Motor neuron (in vitro differentiated cells): ENCODE data around the gene MAP10. TPM values are rescaled to one million over a fixed set of nuclear protein-coding genes. Genes with fewer than 3 reads are reported as not detected.

Source experiments
- ATAC-seq, 8 experiments: fragments of 200-7000 bp; cut with Tn5 transposase; replicated peaks in 6 of 8; 2 replicates each; pipeline ENCODE4 v1.8.0; 2021; ENCODE audit warnings: mild to moderate bottlenecking in 8 of 8, moderate library complexity in 8 of 8
- H3K27ac ChIP-seq, 2 donors: fragments of 250-450 bp; sonication (Bioruptor Pico); 2 replicates each; pipeline ENCODE4 v1.9.0; 2021; ENCODE audit warnings: antibody characterized with exemption in 2 of 2, mild to moderate bottlenecking in 2 of 2, moderate library complexity in 1 of 2
- H3K4me1 ChIP-seq, 2 donors: fragments of 250-450 bp; sonication (Bioruptor Pico); replicated peaks in 1 of 2; 2 replicates each; pipeline ENCODE4 v1.6.1; 2021; ENCODE audit warnings: antibody characterized with exemption in 2 of 2, mild to moderate bottlenecking in 2 of 2, moderate library complexity in 1 of 2
- H3K4me3 ChIP-seq, 5 donors: fragments of 250-450 bp; sonication (Bioruptor Pico); 2 replicates each; pipeline ENCODE4 v1.9.0; 2021; ENCODE audit warnings: antibody characterized with exemption in 5 of 5, mild to moderate bottlenecking in 5 of 5, moderate library complexity in 4 of 5
- WGBS, 10 experiments: fragments of 450-650 bp; shearing (Covaris generic); methylation state at CpG; one replicate each; pipeline ENCODE4 v1.0.0; 2022; 5-methylcytosine and 5-hydroxymethylcytosine counted together
- in situ Hi-C, 9 experiments: fragments of 400-800 bp; cut with MboI; loops; one replicate each; pipeline ENCODE4 v1.15.0; 2021; ENCODE audit warnings: low sequenced_read_pairs in 9 of 9, low pct_unique_long_range_greater_than_20kb in 2 of 9; ENCODE audit not compliant: unreplicated experiment in 9 of 9
- total RNA-seq, 8 experiments: library from RNA; unstranded; fragments of 300-600 nt; gene quantifications; 2 replicates each; pipeline versions ENCODE4 v1.2.3 to v1.2.4, GENCODE V29; 2022

Gene MAP10
- total RNA-seq: 1 to 10 TPM; 2.2 to 9.5 (median 5.2) TPM

GRCh38 chr1:232805269-232806185, at the start of gene MAP10:
Gene MAP10, plus strand, starts transcription at chr1:232805416. Its CDS starts 34 bp downstream, at chr1:232805450.
- peak within 1 kb of the TSS; percentile 66 to 90 for H3K27ac ChIP-seq
- H3K4me3 ChIP-seq: peak within 1 kb of the TSS; percentile 45 to 77 (median 76)
- H3K4me1 ChIP-seq: peaks cover 16 to 18% of the 10 kb centered on the region in 2 donors
- ATAC-seq: peak; percentile 84 to 97 (median 91)
- 8 to 100% (median 51%) methylated on average over 1 to 26 of the region's 75 CpGs for WGBS, 10 experiments
- in situ Hi-C loops: no loop called here

DNA sequence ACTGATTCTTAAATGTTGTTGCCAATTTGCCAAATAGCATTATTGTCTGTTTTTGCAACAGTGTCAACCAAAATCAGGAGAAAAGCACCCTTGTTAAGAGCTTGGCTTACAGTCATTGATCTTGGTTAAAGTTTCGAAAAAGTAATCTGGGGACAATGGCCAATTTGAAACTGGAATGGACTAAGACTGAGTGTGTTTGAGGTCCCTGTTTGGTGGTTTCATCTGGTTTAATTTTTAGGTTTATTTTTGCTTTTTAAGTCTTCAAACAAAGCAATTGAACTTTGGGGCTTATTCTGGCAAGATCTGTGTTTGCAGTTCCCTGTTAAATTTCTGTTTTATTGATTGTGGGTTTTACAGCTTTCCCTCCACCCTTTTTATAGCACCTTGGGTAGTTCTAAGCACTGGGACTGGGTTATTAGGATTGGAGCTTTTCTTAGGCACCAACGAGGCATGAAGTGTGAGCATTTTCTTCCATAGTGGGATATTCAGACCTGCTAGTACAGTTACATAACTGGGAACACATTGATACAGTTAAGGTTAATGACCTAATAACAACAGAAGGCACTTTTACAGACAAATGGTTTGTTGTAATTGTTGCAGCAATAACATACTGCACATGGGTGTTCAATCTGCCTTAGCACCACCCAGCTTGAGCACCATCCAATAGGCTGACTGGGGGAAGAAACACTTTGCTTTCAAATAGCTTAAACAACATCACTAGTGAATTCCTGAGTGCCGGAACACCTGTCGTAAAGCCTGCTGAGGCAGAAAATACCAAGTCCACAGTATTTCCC, 40.6 kb upstream of the MAP10 start:
- Histone ChIP-seq H3K4me1 (no peaks in the 10 kb centered on the region), H3K27ac (no peak overlapping the region), H3K4me3 (no peak overlapping the region)
- 40 to 100% (median 73%) methylated on average over 1 to 4 of the region's 4 CpGs for WGBS, 10 experiments
- no peak for ATAC-seq
- in situ Hi-C loops: no loop called here

- Histone ChIP-seq H3K4me3 (no peak overlapping the region), H3K4me1 (no peaks in the 10 kb centered on the region), H3K27ac (no peak overlapping the region)
- 60 to 100% (median 87%) methylated on average over 2 to 6 of the region's 6 CpGs for WGBS, 10 experiments
- ATAC-seq: no peak
- in situ Hi-C loops: no loop called here
Measured at GRCh38 chr1:232765542-232765941, 39.7 kb upstream of the MAP10 start.

DNA sequence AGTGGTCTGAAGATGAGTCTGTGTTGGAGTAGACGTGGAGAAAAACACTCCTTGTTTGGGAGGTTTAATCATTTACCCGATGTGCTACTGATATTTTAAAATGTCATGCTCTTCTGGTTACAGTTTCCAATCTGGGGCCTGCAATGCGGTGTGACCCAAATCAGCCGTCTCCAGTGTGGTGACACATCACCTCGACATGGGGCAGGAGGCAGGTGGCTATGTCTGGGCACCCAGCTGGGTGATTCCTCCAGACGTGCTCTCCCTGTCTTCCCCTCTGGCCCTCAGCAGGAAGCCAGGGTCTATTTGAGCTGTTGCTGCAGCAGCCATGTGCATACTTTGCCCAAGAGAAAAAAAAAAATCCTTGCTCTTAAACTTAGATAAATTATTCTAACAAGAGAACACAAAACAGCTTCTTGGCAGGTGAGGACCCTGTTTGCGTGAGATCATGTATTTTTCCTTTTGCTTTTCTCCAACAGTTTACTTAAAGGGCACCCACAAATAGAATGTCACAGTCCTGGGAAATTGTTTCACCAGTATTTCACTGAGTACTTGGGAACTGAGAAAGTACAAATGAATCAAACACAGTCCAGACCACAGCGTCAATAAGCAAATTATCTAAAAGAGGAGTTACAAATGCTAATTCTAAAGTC, 38.9 kb upstream of the MAP10 start:
- Histone ChIP-seq H3K4me1 (no peaks in the 10 kb centered on the region), H3K27ac (peak overlapping the region in 1 of 2 donors; percentile 22), H3K4me3 (no peak overlapping the region)
- 0 to 87% (median 63%) methylated on average over 1 to 8 of the region's 8 CpGs for WGBS, 10 experiments
- in situ Hi-C loops: no loop called here
- ATAC-seq: peak in 6 of 8 experiments; percentile 49 to 96 (median 80)

- peak in 2 of 8 experiments; percentile 7 to 26 for ATAC-seq
- Histone ChIP-seq H3K27ac (peak overlapping the region in 1 of 2 donors; percentile 22), H3K4me3 (no peak overlapping the region), H3K4me1 (no peaks in the 10 kb centered on the region)
- 0 to 80% (median 52%) methylated on average over 1 of the region's 1 CpG; no CpG with 5 or more reads in 4 of the 10 experiments for WGBS, 10 experiments
- in situ Hi-C loops: no loop called here
Measured at GRCh38 chr1:232766904-232767303, 38.3 kb upstream of the MAP10 start.

GRCh38 chr1:232767305-232768074, 37.7 kb upstream of the MAP10 start:
- ATAC-seq: peak in 4 of 8 experiments; percentile 23 to 95 (median 86)
- Histone ChIP-seq H3K4me3 (no peak overlapping the region), H3K4me1 (no peaks in the 10 kb centered on the region), H3K27ac (no peak overlapping the region)
- WGBS, 10 experiments: 14 to 100% (median 87%) methylated on average over 1 to 14 of the region's 14 CpGs
- in situ Hi-C loops: no loop called here

DNA sequence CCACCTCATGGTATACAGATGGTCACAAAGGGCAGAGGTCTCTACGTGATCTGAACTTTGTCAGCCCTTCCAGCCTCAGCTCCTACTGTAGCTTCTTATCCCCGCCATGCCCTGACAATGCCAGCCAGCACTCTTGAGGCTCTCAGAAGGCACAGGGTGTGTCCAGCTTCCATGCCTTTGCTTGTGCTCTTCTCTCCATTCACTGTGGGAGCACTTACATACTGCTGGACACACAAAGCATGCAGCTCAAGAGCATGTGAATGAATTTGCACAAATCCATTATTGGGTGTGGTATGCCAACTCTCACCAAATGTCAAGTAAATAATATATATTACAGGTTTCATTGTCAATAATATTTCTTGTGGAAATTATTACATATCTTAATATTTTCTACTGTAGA, 36.4 kb upstream of the MAP10 start:
- Histone ChIP-seq H3K4me1 (no peaks in the 10 kb centered on the region), H3K4me3 (no peak overlapping the region), H3K27ac (no peak overlapping the region)
- ATAC-seq: peak in 3 of 8 experiments; percentile 24 to 54 (median 52)
- 40 to 100% (median 83%) methylated on average over 1 to 2 of the region's 2 CpGs; no CpG with 5 or more reads in 5 of the 10 experiments for WGBS, 10 experiments
- in situ Hi-C loops: no loop called here

DNA sequence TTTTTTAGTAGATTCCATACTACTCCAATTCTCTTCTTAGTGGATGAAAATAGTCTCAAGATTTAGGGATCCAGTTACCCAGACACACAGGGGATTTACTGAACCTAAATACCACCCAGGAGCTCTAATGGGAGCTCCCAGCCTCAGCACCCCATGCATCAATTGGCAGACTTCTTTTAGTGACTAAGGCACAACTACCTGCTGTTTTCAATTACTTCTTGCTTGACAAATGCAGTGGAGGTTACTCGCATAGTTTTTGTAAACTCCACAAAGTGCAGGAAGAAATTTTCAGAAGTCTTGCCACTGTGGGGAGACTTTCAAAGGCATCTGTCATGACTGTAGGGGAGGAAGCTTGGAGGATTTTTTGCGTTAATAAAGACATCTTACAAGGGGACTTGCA, 35.5 kb upstream of the MAP10 start:
- no peak overlapping the region for H3K4me3 ChIP-seq
- 0 to 62% (median 27%) methylated on average over 1 to 2 of the region's 2 CpGs; no CpG with 5 or more reads in 4 of the 10 experiments for whole genome bisulfite sequencing, 10 experiments
- in situ Hi-C loops: no loop called here
- no peaks in the 10 kb centered on the region for H3K4me1 ChIP-seq
- H3K27ac ChIP-seq: no peak overlapping the region
- ATAC-seq: no peak

DNA sequence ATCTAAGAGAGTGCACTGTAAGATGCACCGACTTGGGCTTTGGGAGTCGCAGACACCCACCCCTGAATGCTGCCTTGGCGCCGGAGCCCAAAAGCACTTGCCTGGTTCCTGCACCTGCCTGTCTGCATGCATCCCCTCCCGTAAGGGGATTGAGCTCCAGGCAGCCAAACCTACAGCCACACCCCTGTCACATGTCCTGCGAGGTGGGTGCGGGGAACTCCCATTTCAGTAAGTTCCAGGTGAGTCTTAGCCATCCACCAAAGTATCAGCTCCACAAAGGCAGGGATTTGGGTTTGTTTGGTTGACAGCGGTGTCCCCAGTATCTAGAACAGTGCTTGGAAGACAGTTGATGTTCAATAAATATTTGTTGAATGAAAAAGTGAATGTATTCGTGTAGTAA, 31.5 kb upstream of the MAP10 start:
- no peak for ATAC-seq
- WGBS, 10 experiments: 67 to 100% (median 93%) methylated on average over 1 to 5 of the region's 9 CpGs; no CpG with 5 or more reads in 3 of the 10 experiments
- in situ Hi-C loops: no loop called here
- Histone ChIP-seq H3K27ac (no peak overlapping the region), H3K4me3 (no peak overlapping the region), H3K4me1 (no peaks in the 10 kb centered on the region)

- Histone ChIP-seq H3K4me3 (no peak overlapping the region), H3K4me1 (no peaks in the 10 kb centered on the region), H3K27ac (no peak overlapping the region)
- WGBS, 10 experiments: 27 to 100% (median 90%) methylated on average over 1 to 3 of the region's 3 CpGs; no CpG with 5 or more reads in 2 of the 10 experiments
- ATAC-seq: peak in 1 of 8 experiments; percentile 73
- in situ Hi-C loops: no loop called here
Measured at GRCh38 chr1:232776526-232777106, 28.6 kb upstream of the MAP10 start.

DNA sequence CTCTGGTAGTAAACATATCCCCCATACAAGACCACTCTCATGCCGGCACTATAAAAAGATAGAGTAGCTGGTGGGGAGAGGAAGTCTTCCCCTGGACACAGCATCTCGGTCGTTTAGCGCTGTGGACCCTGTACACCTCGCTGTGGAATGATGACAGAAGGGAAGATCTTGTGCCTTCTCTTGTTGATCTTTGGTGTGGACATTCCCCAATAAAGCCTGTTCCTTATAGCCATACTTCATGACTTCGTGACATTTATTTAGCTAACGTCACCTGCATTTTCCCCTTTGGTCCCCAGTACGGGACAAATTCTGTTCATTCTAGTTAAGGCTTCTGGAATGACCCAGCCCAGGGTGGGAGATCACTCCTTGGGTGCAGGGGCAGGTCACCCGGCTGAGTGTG, 24.9 kb upstream of the MAP10 start:
- in situ Hi-C loops: no loop called here
- Histone ChIP-seq H3K4me1 (no peaks in the 10 kb centered on the region), H3K4me3 (no peak overlapping the region), H3K27ac (no peak overlapping the region)
- no peak for ATAC-seq
- WGBS, 10 experiments: 80 to 100% (median 94%) methylated on average over 1 to 8 of the region's 9 CpGs; no CpG with 5 or more reads in 2 of the 10 experiments

GRCh38 chr1:232784794-232785193, 20.4 kb upstream of the MAP10 start:
- 75 to 100% (median 89%) methylated on average over 1 to 7 of the region's 7 CpGs for WGBS, 10 experiments
- H3K4me1 ChIP-seq: no peaks in the 10 kb centered on the region
- H3K27ac ChIP-seq: no peak overlapping the region
- H3K4me3 ChIP-seq: no peak overlapping the region
- in situ Hi-C loops: no loop called here
- ATAC-seq: no peak
